Nephron progenitor cell (in vitro differentiated cells): ENCODE data around the gene ANKRD13B.
"Not testable (repeated sequence)": the region's sequence is repeated elsewhere in the genome, so short reads cannot be mapped to it uniquely, and the experiment has no call there.

Experiments
- DNase-seq: peaks from one replicate; pipeline ENCODE4 v3.0.0; 2021
- H3K27ac Mint-ChIP-seq: 2 replicates; pipeline ENCODE4 v1.8.0; 2021; ENCODE audit warnings: mild to moderate bottlenecking, moderate library complexity, mixed read lengths
- H3K27me3 Mint-ChIP-seq: 2 replicates; pipeline ENCODE4 v1.8.0; 2021; ENCODE audit warnings: mild to moderate bottlenecking, low read depth, mixed read lengths; ENCODE audit not compliant: poor library complexity
- H3K36me3 Mint-ChIP-seq: 2 replicates; pipeline ENCODE4 v1.8.0; 2021; ENCODE audit warnings: low read depth, mixed read lengths
- H3K4me1 Mint-ChIP-seq: 2 replicates; pipeline ENCODE4 v1.8.0; 2021; ENCODE audit warnings: mixed read lengths
- H3K4me3 Mint-ChIP-seq: 2 replicates; pipeline ENCODE4 v1.8.0; 2021; ENCODE audit warnings: mild to moderate bottlenecking, moderate library complexity, mixed read lengths
- H3K9me3 Mint-ChIP-seq: 2 replicates; pipeline ENCODE4 v1.8.0; 2021; ENCODE audit warnings: mild to moderate bottlenecking, moderate library complexity, mixed read lengths
- TF ChIP-seq, protein P1 (sequence below): fragments of 200-600 bp; sonication (generic); IDR thresholded peaks from 2 replicates; pipeline ENCODE4 v1.5.0; 2021; ENCODE audit warnings: antibody characterized with exemption

The ANKRD13B gene

DNA sequence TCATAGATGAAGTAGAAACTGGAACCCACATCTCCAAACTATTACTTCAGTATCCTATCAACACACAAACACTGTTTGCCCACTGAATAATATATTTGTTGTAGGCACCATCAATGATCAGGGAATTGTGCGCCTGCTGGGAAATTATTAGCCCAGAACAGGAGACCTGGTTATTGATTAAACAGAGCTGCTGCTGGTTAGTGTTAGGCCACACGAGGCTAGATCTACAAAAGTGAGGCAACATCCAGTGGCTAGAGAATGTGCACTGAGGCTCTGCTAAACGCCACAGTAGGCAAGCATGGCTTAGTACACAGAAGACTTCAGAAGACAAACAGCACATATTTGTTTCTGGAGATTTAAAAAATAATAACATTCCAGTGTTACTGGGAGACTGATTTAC lies 37.1 kb upstream of the ANKRD13B start:
- Mint-ChIP-seq H3K4me1 (peaks cover 11% of the 10 kb centered on the region), H3K27me3 (peaks cover 29% of the 10 kb centered on the region), H3K27ac (no peak overlapping the region), H3K36me3 (peaks cover 7% of the 10 kb centered on the region), H3K9me3 (no peaks in the 10 kb centered on the region), H3K4me3 (no peak overlapping the region)
- DNase-seq = no peak
- TF ChIP-seq, protein P1, sequence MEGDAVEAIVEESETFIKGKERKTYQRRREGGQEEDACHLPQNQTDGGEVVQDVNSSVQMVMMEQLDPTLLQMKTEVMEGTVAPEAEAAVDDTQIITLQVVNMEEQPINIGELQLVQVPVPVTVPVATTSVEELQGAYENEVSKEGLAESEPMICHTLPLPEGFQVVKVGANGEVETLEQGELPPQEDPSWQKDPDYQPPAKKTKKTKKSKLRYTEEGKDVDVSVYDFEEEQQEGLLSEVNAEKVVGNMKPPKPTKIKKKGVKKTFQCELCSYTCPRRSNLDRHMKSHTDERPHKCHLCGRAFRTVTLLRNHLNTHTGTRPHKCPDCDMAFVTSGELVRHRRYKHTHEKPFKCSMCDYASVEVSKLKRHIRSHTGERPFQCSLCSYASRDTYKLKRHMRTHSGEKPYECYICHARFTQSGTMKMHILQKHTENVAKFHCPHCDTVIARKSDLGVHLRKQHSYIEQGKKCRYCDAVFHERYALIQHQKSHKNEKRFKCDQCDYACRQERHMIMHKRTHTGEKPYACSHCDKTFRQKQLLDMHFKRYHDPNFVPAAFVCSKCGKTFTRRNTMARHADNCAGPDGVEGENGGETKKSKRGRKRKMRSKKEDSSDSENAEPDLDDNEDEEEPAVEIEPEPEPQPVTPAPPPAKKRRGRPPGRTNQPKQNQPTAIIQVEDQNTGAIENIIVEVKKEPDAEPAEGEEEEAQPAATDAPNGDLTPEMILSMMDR = no peak

DNA sequence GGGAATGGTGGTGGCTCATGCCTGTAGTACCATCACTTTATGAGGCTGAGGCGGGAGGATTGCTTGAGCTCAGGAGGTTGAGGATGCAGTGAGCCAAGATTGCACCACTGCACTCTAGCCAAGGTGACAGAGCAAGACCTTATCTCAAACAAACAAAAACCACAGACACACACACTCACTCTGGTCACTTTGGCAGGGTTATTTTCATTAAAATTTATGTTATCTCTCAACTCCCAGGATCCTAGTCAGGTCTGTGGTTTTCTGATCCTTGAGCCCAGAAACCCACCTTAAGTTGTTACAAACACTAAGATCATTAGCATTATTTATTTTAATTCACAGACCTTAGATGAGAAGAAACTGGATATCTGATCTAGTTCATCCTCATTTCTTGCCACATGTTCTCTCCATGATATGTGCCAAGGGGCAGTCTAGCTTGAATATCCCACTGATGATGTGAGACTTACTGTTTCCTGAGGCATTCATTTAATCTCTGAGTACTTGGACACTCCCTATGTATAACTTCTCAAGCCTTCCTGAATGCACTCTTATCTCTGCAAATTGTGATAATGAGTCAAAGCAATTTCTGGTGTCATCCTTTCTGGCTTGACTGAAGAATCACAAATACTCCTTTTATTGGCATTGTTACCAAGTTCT lies 35.7 kb upstream of the ANKRD13B start:
- no peaks in the 10 kb centered on the region for H3K36me3 Mint-ChIP-seq

DNA sequence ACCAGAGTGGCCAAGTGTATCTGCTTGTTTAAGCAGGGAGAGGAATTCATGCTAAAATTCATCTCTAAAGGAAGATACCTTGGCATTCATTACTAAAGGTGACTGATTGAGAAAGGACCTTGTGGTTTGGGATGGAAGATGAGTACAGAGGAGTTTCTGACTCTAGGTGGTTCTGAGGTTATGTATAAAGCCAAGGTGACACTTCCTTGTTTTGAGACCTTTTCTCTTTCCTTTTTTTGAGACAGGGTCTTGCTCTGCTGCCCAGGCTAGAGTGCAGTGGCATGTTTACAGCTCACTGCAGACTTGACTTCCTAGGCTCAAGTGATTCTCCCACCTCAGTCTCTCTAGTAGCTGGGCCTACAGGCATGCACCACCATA lies 35.2 kb upstream of the ANKRD13B start:
- Mint-ChIP-seq H3K9me3 (no peaks in the 10 kb centered on the region), H3K4me1 (peaks cover 23% of the 10 kb centered on the region), H3K4me3 (no peak overlapping the region), H3K27me3 (peaks cover 45% of the 10 kb centered on the region), H3K36me3 (no peaks in the 10 kb centered on the region), H3K27ac (no peak overlapping the region)
- DNase-seq = no peak
- TF ChIP-seq, protein P1 = no peak

More for the DNA sequence above, 35.7 kb upstream of the ANKRD13B start:
- H3K4me1 Mint-ChIP-seq = peaks cover 18% of the 10 kb centered on the region
- DNase-seq = no peak
- H3K9me3 Mint-ChIP-seq = no peaks in the 10 kb centered on the region
- peaks cover 40% of the 10 kb centered on the region for H3K27me3 Mint-ChIP-seq
- no peak overlapping the region for H3K4me3 Mint-ChIP-seq
- TF ChIP-seq, protein P1 = no peak
- no peak overlapping the region for H3K27ac Mint-ChIP-seq

DNA sequence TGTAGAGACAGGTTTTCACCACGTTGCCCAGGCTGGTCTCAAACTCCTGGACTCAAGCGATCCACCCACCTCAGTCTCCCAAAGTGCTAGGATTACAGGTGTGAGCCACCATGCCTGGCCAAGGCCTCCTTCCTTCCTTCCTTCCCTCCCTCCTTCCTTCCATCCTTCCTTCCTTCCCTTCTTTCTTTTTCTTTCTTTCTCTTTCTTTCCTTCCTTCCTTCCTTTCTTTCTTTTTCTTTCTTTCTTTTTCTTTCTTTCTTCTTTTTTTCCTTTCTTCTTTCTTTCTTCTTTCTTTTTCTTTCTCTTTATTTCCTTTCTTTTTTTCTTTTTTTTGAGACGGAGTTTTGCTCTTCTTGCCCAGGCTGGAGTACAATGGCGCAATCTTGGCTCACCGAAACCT lies 34.8 kb upstream of the ANKRD13B start:
- not testable (repeated sequence) for H3K9me3 Mint-ChIP-seq, H3K4me3 Mint-ChIP-seq, H3K27ac Mint-ChIP-seq, H3K36me3 Mint-ChIP-seq, DNase-seq
- H3K4me1 Mint-ChIP-seq = peaks cover 23% of the 10 kb centered on the region
- peaks cover 49% of the 10 kb centered on the region for H3K27me3 Mint-ChIP-seq

- TF ChIP-seq, protein P1 = no peak
- no peak for DNase-seq
- H3K4me1 Mint-ChIP-seq = peaks cover 23% of the 10 kb centered on the region
These were observed 33.3 kb upstream of the ANKRD13B start for GRCh38 chr17:29559640-29560039.

GRCh38 chr17:29560316-29560715 lies 32.6 kb upstream of the ANKRD13B start:
- Mint-ChIP-seq H3K27ac (no peak overlapping the region), H3K9me3 (no peaks in the 10 kb centered on the region), H3K27me3 (peaks cover 65% of the 10 kb centered on the region), H3K36me3 (no peaks in the 10 kb centered on the region), H3K4me1 (peaks cover 23% of the 10 kb centered on the region), H3K4me3 (no peak overlapping the region)
- DNase-seq = no peak
- TF ChIP-seq, protein P1 = no peak

More at GRCh38 chr17:29559640-29560039, 33.3 kb upstream of the ANKRD13B start:
- Mint-ChIP-seq H3K27ac (no peak overlapping the region), H3K9me3 (no peaks in the 10 kb centered on the region), H3K27me3 (peaks cover 59% of the 10 kb centered on the region), H3K36me3 (no peaks in the 10 kb centered on the region), H3K4me3 (no peak overlapping the region)
